HepG2 (cell line): ENCODE results near the gene VPREB3. TPM values are rescaled to one million over a fixed set of nuclear protein-coding genes. Genes with fewer than 3 reads are reported as not detected.

Source experiments
- ARID5B ChIP-seq: IDR thresholded peaks from 2 replicates; pipeline ENCODE4 v1.4.0; 2020; ENCODE audit warnings: mild to moderate bottlenecking, missing genetic modification reagents
- ASH2L ChIP-seq: fragments of 300-600, 200-600 bp; sonication (generic); IDR thresholded peaks from 2 replicates; pipeline ENCODE4 v1.7.0; 2017; ENCODE audit warnings: low read depth, mild to moderate bottlenecking, moderate library complexity, mixed read lengths, low read length; ENCODE audit not compliant: insufficient read length
- GTF2F1 ChIP-seq: fragments of 150-350 bp; IDR thresholded peaks from 2 replicates; pipeline ENCODE4 v1.6.1; 2014; ENCODE audit warnings: low read length
- LBX2 ChIP-seq: sonication (generic); formaldehyde crosslinking; IDR thresholded peaks from 2 replicates; pipeline ENCODE4 v1.5.0; 2020; ENCODE audit warnings: missing genetic modification reagents, mild to moderate bottlenecking, borderline replicate concordance
- LCORL ChIP-seq, 2 experiments: fragments of 450-650 bp in 1 of 2; sonication (generic) in 1 of 2; formaldehyde crosslinking in 1 of 2; IDR thresholded peaks; 2 replicates each; pipeline versions ENCODE4 v1.5.0 to v1.6.1; 2017 to 2020; ENCODE audit warnings: antibody characterized with exemption in 1 of 2, missing genetic modification reagents in 1 of 2
- MAX ChIP-seq: IDR thresholded peaks from 2 replicates; pipeline ENCODE4 v1.6.1; 2012; ENCODE audit warnings: inconsistent platforms
- PATZ1 ChIP-seq: sonication (generic); formaldehyde crosslinking; IDR thresholded peaks from 2 replicates; pipeline ENCODE4 v1.4.0; 2020; ENCODE audit warnings: missing genetic modification reagents
- PITX1 ChIP-seq: sonication (generic); formaldehyde crosslinking; IDR thresholded peaks from 2 replicates; pipeline ENCODE4 v1.5.1; 2020; ENCODE audit warnings: mild to moderate bottlenecking, missing genetic modification reagents
- SPEN ChIP-seq: sonication (generic); formaldehyde crosslinking; IDR thresholded peaks from 2 replicates; pipeline ENCODE4 v1.5.1; 2020; ENCODE audit warnings: low read depth, mild to moderate bottlenecking, missing genetic modification reagents
- TBX2 ChIP-seq: sonication (generic); formaldehyde crosslinking; IDR thresholded peaks from 2 replicates; pipeline ENCODE4 v1.5.0; 2020; ENCODE audit warnings: missing genetic modification reagents, mild to moderate bottlenecking, borderline replicate concordance
- YY1 ChIP-seq: IDR thresholded peaks from 2 replicates; pipeline ENCODE4 v1.6.1; 2011; ENCODE audit warnings: low read length, low read depth, moderate library complexity, mild to moderate bottlenecking; ENCODE audit not compliant: insufficient read depth, insufficient replicate concordance
- ZNF136 ChIP-seq: sonication (generic); formaldehyde crosslinking; IDR thresholded peaks from 2 replicates; pipeline ENCODE4 v1.8.1; 2022; ENCODE audit warnings: low read depth, mild to moderate bottlenecking, moderate library complexity, missing genetic modification reagents
- ZNF274 ChIP-seq: sonication (generic); formaldehyde crosslinking; IDR thresholded peaks from 2 replicates; pipeline ENCODE4 v1.5.1; 2020; ENCODE audit warnings: mild to moderate bottlenecking, missing genetic modification reagents
- ZNF441 ChIP-seq: sonication (generic); formaldehyde crosslinking; IDR thresholded peaks from 2 replicates; pipeline ENCODE4 v1.7.0; 2021; ENCODE audit warnings: missing genetic modification reagents, borderline replicate concordance
- ZNF704 ChIP-seq: sonication (generic); formaldehyde crosslinking; IDR thresholded peaks from 2 replicates; pipeline ENCODE4 v1.8.1; 2023; ENCODE audit warnings: mild to moderate bottlenecking, inconsistent platforms, moderate library complexity, missing genetic modification reagents, borderline replicate concordance
- ZNF777 ChIP-seq: sonication (generic); formaldehyde crosslinking; IDR thresholded peaks from 2 replicates; pipeline ENCODE4 v1.4.0; 2020; ENCODE audit warnings: missing genetic modification reagents
- polyA plus RNA-seq, 8 experiments: library from polyadenylated mRNA; depleted of rRNA in 3 of 8; stranded (reverse) in 7 of 8; unstranded in 1 of 8; fragments of >200 nt; fragmentation: Illumina TruSeq in 4 of 8; extraction: Trizol in 4 of 8; gene quantifications; 2 replicates each; pipeline versions ENCODE4 v1.2.1 to v1.2.3, GENCODE V29; 2011 to 2016; ENCODE audit warnings: low read depth in 4 of 8, missing spikeins in 1 of 8, mixed read lengths in 1 of 8; ENCODE audit not compliant: insufficient read depth in 1 of 8
- total RNA-seq, 5 experiments: library from RNA; depleted of rRNA; stranded (reverse); fragments of >200 nt; fragmentation: Illumina TruSeq; extraction: Trizol; gene quantifications; 2 replicates each; pipeline ENCODE4 v1.2.3, GENCODE V29; 2016; ENCODE audit warnings: low read depth in 1 of 5
- TF ChIP-seq, protein P1 (sequence below): sonication (generic); formaldehyde crosslinking; IDR thresholded peaks from 2 replicates; pipeline ENCODE4 v1.8.0; 2022; ENCODE audit warnings: low read depth, missing genetic modification reagents

VPREB3 gene
- total and polyA plus RNA-seq, 2 of the 13 experiments (the other 11 are each of a cell fraction or from before 2014, with no cell fraction given) = 0.22 TPM; not detected in 1

DNA sequence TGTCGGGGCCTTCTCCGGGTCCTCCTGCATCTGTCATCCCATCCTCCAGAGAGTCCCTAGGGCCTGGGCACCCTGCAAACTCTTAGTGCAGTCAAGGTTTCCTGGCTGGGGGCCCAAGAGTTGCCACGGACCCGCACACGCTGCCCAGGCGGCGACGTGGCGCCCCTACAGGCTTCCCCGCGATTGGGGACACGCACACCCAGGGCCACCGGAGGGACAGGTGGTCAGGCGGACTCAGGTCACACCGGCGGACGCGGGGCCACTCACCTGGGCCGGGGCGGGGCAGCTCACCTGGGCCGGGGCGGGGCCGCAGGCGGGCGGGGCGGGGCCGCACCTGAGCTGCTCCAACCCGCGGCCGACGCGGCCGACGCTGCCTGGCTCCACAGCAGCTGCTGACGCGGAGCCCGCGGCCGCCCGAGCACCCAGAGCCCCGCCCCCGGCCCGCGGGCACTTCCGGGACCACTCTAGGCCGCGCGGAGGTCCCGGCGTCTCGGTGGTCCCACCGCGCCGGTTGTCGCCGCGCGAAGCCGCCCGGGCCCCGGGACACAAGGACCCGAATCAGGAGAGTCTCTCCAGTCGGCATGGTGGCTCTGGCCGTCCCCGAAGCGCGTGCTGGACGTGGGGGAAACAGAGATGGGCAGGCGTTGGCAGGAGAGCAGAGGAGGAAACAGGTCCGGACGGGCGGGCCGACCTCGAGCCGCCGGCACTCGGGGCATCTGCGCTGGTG is 3.3 kb downstream of the VPREB3 start, which contains the start of gene ZNF70 (continued):
- TF ChIP-seq ARID5B (CRISPR knock-in tag) (no peak), ZNF441 (CRISPR knock-in tag) (peak; percentile 11; the same call in 1 of the 2 replicates), SPEN (peak; percentile 77), ZNF136 (CRISPR knock-in tag) (no peak), YY1 (peak; percentile 80), ZNF704 (CRISPR knock-in tag) (peak; percentile 54; the same call in 1 of the 2 replicates), TBX2 (peak; percentile 65), GTF2F1 (no peak), PATZ1 (peak; percentile 32; the same call in 1 of the 2 replicates), ZNF777 (CRISPR knock-in tag) (0 out of 2 replicates have a peak, but pooled peaks have one; percentile 45), ZNF274 (CRISPR knock-in tag) (no peak), LCORL (IDR thresholded peaks at IDR 0.05) (no peak), LCORL (CRISPR knock-in tag; IDR thresholded peaks at IDR 0.05) (peak; percentile 66), ASH2L (peak; percentile 26), LBX2 (CRISPR knock-in tag) (no peak), PITX1 (CRISPR knock-in tag) (peak; percentile 9; the same call in 1 of the 2 replicates), MAX (peak; percentile 48; the same call in 1 of the 2 replicates)
- TF ChIP-seq, protein P1, sequence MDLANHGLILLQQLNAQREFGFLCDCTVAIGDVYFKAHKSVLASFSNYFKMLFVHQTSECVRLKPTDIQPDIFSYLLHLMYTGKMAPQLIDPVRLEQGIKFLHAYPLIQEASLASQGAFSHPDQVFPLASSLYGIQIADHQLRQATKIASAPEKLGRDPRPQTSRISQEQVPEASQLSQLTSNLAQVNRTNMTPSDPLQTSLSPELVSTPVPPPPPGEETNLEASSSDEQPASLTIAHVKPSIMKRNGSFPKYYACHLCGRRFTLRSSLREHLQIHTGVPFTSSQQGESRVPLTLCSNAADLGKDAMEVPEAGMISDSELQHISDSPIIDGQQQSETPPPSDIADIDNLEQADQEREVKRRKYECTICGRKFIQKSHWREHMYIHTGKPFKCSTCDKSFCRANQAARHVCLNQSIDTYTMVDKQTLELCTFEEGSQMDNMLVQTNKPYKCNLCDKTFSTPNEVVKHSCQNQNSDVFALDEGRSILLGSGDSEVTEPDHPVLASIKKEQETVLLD = peak; percentile 61; the same call in 1 of the 2 replicates
